ENCODE measurements around the gene CPA2.

Gene CPA2

DNA sequence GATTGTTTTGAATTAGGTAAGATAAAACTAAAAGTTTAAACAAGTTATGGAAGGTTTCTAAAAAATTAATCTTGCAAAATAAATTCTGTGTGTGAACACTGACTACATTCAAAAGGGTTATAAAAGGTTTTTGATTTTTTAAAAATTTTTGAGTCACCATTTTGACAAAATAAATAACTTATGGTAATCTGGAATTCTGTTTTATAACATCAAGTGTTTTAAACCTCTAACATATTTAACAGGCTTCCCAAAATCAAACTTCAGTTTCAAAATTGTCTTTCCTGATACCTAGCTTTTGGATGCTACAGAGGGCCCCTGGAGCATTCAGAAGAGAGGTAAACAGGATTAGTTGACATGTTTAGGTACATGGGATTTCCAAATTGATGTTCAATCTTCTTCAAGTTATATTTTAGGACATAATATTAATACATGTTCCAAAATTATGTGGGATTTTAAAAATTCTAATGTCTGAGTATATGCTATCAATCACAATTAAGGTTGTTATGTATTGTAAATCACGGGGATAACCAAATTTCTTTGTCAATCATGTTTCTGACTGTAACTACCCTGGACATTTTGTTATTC lies 8.1 kb upstream of the CPA2 start:
- DNase-seq: no peak

GRCh38 chr7:130262448-130262847 lies 4.2 kb upstream of the CPA2 start:
- DNase-seq: no peak

DNA sequence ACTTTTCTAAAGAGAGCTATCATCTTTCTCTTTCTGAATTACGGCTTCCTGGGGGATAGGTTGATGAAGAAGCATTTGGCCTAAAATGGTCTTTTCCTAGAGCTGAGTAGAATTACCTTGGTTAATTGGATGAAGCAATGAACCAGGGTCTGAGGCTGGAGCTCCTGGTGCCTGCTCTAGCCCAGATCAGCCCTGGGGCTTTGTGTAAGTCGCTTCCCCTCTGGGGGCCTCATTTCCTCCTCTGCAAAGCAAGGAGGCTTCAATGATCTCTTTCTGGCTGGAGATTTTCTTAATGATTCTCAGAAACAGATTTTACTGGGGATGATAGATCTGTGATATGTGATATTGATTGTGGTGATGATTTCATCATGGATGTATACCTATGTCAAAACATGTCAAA lies 3.5 kb upstream of the CPA2 start:
- DNase-seq: no peak

- DNase-seq: no peak
These were observed 278 bp downstream of the CPA2 start for GRCh38 chr7:130266961-130267321.

DNA sequence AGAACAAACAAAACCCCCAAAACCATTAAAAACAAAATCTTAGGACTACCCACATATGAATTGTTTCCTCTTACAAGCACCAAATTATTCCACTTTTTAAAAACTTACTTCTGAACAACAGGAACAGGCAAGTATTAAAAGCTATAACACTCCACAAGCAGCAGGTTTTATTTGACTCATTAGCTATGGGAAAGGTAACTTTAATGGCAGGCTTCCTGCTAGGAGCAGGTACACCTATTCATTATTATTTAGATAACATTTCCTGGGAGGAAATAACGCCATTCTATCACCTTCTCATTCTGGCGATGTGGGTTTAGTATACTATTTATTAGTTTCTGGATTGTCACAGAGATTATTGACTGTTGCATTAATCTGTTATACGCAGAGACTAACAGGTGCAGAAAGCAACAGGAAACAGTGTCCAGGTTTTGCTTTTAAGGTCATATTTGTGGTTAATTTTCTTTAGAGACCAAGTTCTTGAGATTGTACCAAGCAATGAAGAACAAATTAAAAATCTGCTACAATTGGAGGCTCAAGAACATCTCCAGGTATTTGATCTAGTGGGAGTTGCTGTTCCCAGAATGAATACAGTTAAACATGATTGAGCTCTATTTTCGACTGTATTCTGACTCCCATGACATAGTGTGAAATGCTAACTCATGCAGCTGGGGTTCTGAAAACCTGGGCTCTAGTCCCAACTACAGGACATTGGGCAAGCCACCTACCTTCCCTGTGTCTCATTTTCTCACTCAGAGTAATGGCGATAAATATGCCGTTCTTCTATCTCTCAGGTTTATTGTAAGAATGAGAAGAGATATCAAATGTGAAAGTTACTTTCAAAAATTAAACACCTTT lies 2.0 kb downstream of the CPA2 start:
- no peak for DNase-seq

DNA sequence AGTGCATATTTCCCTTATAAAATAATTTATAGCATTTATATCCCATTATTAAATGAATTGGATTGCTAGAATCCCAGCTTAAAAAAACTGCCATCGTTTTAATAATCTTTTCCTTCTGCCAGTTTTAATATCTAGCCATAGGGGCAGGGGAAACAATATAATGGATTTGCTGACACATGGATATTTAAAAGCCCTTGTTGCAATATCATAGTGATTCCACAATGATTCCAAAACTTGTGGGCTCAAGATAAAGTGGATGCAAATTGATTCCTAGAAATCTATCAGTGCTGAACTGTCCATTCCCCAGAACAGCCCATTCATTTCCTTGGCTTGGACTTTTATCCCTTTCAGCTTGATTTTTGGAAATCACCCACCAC lies 2.6 kb downstream of the CPA2 start:
- no peak for DNase-seq

DNA sequence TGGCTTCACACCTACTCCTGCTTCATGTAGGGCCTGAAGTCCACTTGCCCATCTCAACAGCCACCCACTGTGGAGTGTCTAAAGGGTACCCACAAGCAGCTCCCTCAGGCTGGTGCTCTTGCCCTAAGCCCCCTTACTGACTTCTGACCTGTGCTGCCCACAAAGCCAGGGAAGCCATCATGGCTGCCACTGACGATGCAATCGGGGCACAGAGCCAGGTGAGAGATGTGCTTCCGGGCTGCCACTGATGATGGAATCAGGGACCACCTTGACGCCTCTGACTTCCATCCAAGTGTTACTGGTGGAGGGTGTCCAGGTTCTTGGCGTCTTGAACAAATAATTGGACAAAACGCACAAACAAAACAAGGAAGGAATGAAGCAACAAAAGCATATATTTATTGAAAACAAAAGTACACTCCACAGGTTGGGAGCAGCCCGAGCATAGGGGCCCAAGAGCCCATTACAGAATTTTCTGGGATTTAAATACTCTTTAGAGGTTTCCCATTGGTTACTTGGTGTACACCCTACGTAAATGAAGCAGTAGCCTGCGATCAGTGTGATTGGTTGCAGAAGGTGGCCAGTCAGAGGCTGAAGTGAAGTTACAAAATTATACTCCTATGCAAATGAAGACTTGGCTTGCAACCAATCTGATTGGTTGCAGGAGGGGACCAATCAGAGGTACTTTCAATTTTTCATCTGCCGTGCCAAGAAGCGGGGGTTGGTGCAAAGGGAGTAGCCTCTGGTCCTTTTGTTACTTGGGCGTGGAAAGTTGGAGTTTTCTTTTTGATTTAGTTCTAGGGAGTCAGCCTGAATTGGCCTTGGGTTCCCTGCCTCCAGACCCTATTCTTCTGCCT lies 4.5 kb downstream of the CPA2 start:
- DNase-seq: no peak

- no peak for DNase-seq
These were observed 5.9 kb downstream of the CPA2 start for GRCh38 chr7:130272381-130273080.

- no peak for DNase-seq
These were observed 6.6 kb downstream of the CPA2 start for GRCh38 chr7:130273081-130273932.

DNA sequence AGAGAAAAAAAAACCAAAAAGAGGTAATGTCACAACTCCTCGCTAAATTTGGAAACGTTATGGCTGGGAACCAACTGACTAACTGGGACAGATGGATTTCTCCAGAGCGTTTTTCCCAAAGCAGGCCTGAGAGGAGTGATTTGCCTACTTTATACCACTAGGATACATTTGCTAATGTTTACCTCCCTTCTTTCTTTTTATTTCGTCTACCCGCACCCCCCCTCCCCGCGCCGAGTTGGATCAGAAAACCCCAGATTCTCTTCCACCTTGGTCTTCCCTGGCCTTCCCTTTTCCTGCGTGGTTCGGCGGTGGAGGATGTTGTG lies 7.2 kb downstream of the CPA2 start:
- DNase-seq: no peak

DNA sequence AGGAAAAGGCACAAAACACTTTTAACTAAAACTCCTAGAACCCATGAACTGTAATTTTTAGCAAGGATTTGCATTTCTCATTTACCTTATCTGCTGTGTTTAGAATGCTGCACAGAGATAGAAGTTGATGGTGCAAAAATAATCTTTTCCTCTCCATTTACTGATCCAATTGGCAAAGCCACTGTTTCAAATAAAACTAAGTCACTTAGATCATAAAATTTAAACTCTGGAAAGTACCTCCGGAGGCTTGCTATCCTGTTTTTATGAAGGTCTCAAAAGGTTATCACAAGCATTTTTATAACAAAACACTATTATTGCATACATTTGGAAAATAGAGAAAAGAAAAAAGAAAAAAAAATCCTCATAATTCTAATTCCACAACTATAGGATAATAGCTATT lies 7.6 kb downstream of the CPA2 start:
- no peak for DNase-seq

GRCh38 chr7:130274983-130275591 lies 8.4 kb downstream of the CPA2 start:
- DNase-seq: no peak

DNA sequence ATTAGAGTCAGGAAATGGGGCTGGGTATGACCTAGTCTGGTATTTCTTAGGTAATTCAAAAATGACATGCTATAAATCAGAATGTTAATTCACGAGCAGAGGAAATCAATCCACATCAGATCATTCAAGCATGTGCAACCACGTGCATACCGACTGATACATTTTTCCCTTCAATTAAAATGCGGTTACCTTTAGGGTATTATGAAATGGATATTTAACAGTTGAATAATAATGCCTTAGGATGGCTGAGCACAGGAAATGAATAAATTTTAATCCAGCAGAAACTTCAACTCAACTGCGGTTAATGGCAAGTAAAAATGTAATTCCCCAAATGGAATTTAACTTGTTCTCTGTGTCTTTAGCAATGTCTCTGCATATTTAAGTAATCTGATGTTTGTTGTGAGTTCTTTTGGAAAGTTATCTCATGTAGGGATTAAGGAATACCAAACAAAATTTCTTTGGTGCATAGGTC lies 9.2 kb downstream of the CPA2 start:
- DNase-seq: no peak

- no peak for DNase-seq
These were observed 10.4 kb downstream of the CPA2 start for GRCh38 chr7:130276796-130277762.

DNA sequence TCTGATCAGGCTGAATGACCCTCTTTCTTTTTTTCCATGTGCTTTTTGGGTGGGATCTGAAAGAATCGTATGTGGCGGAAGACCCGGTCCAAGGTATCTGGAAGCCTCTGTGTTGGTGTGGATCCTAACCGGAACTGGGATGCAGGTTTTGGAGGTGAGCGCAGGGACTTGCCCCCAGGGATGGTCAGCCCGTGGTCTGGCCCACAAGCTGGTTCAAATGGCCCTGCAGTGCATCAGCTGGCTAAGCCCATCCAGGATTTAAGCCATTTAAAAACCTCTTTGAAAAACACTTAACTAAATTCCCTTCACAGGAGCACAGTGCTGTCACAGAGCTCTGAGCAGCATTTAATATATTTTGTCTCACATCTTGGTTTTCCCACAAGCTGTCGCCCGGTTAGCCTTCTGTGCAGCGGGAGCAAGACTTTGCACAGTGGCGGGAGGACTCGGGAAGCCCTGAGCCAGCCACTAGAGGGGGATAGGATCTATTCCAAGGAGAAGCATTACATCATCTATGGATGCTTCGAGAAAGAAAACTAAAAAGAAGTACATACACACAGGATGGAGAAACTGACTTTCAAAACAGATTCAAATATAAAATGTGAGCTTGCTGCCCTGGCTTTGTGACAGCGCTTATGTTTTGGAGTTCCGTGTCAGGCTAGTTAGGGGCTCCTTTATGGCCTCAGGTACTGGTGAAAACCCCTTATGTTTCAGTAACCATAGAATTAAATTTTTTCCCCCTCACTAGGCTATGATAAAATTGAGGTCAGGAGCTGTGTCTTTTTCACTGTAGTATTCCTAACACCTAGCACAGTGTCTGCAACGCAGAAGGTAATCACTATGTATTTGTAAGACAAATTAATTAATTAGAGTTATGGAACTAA lies 11.3 kb downstream of the CPA2 start:
- DNase-seq: no peak

GRCh38 chr7:130278860-130279259 lies 12.2 kb downstream of the CPA2 start:
- DNase-seq: no peak

DNA sequence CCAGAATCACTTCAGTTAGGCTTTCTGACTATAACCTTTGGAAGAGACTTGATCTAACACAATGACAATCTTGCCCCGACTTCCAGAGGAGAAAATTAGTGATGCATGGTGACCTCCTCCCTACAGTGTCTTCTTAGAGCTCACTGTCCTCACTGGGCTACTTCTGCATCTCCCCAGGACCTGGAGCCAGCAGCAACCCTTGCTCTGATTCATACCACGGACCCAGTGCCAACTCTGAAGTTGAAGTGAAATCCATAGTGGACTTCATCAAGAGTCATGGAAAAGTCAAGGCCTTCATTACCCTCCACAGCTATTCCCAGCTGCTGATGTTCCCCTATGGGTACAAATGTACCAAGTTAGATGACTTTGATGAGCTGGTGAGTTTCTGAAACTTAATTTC lies 12.6 kb downstream of the CPA2 start:
- no peak for DNase-seq

DNA sequence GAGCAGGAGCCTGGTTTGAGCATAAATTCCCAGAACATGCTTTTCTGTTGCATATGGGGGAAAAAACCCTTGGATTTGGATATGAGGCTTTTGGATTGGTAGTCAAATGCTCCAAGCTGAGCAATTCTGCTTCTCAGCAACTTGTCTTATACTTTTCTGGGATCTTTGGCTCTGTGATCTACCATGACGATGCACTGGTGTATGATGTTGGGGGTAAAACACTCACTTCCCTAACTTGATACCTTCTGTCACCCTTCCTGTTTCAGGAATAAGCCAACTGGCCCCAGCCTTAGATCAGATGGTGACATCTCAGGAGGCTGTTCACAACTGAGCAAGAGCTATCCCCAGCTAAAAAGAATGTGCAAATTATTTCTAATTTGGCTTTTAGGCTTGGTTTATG lies 13.2 kb downstream of the CPA2 start:
- no peak for DNase-seq

DNA sequence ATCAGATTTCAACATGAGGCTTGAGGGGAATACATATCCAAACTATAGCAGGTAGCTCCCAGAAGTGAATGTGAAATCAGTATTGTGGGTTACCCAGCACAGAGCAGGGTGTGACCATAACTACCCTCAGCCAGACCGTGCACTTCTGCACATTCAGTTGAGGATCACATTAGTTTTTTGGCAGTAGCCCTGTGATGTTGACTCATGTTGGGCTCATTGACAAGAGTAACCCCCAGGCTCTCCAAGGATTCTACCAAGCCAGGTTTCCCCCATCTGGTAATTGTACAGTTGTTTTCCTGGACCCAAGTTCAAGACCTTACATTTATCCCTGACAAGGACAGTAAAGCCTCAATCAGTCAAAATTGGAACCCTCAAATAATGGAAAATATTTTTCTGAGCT lies 14.6 kb downstream of the CPA2 start:
- DNase-seq: no peak

DNA sequence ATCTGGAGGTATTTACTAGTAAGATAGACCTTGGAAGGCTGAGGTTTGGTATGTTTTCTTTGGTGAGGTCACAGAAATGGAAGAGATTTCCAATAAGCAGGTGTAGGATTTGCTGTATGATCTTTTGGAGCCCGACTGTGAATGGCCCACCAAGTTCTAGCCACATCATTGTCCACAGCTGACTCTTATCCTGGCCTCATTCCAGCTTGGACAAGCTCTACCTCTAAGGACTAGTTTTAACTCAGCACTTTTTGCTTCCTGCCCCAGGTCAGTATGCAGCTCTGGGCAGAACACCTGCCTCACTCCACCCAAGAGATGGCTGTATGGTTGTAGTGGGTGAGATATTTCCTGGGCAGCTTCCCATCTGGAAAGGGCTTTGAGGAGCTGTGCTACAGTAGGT lies 20.2 kb downstream of the CPA2 start:
- DNase-seq: no peak

Measured in NCI-H1048 (cell line).